ENCODE data around the gene DAB1.

DNA sequence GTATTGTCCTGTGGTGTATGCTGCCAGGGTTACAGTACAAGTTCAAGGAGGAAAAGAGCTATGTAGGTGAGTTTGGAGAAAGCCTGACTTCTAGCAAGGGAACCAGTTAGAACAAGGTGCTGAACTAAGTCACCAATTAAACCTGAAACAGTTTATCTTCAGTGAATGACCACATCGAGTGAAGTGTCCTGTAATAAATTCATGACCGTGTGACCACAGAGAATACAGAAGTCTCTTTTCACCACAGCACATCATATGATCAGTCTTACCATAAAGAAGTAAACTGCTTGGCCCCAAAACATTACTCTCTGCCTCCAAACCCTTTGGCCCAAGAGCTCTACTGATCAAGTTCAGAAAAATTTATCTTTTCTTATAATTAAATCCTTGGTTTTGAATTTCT is 141.4 kb downstream of the DAB1 start:
- TF ChIP-seq, protein P1, sequence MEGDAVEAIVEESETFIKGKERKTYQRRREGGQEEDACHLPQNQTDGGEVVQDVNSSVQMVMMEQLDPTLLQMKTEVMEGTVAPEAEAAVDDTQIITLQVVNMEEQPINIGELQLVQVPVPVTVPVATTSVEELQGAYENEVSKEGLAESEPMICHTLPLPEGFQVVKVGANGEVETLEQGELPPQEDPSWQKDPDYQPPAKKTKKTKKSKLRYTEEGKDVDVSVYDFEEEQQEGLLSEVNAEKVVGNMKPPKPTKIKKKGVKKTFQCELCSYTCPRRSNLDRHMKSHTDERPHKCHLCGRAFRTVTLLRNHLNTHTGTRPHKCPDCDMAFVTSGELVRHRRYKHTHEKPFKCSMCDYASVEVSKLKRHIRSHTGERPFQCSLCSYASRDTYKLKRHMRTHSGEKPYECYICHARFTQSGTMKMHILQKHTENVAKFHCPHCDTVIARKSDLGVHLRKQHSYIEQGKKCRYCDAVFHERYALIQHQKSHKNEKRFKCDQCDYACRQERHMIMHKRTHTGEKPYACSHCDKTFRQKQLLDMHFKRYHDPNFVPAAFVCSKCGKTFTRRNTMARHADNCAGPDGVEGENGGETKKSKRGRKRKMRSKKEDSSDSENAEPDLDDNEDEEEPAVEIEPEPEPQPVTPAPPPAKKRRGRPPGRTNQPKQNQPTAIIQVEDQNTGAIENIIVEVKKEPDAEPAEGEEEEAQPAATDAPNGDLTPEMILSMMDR (IDR thresholded peaks at IDR 0.05; ENCODE audit: poor library complexity, severe bottlenecking) = no peak
- TF ChIP-seq MXI1 (conservative IDR thresholded peaks at IDR 0.05; ENCODE audit: poor library complexity, severe bottlenecking) (no peak), EP300 (conservative IDR thresholded peaks at IDR 0.05; ENCODE audit: poor library complexity, severe bottlenecking) (no peak)

All from neural cell (in vitro differentiated cells).